ENCODE measurements around the gene OAT. TPM values are rescaled to one million over a fixed set of nuclear protein-coding genes. Genes with fewer than 3 reads are reported as not detected.

OAT gene
- total and polyA plus RNA-seq, 10 of the 15 experiments (the other 5 are each of a cell fraction or from before 2014, with no cell fraction given) = 1.2 to 9.8 (median 1.6) TPM

GRCh38 chr10:124433461-124433860, 14.7 kb upstream of the OAT start:
- TF ChIP-seq ASH2L (IDR thresholded peaks at IDR 0.05; ENCODE audit: borderline replicate concordance, low read depth) (no peak), BACH1 (IDR thresholded peaks at IDR 0.05; ENCODE audit: borderline replicate concordance) (no peak), BCL11A (IDR thresholded peaks at IDR 0.05; ENCODE audit: low read depth, low read length) (no peak), IKZF2 (IDR thresholded peaks at IDR 0.05) (no peak), BMI1 (IDR thresholded peaks at IDR 0.05; ENCODE audit: borderline replicate concordance) (no peak), STAT1 (conservative IDR thresholded peaks at IDR 0.05) (no peak), SMARCA5 (IDR thresholded peaks at IDR 0.05) (no peak), RAD21 (IDR thresholded peaks at IDR 0.05; ENCODE audit: insufficient read depth, low read depth, low read length) (no peak), SUZ12 (IDR thresholded peaks at IDR 0.05; ENCODE audit: unreplicated experiment) (no peak), ZNF687 (IDR thresholded peaks at IDR 0.05) (no peak), POLR2A (IDR thresholded peaks at IDR 0.05; ENCODE audit: low read depth, low read length) (no peak), ZNF217 (IDR thresholded peaks at IDR 0.05) (no peak), CEBPB (IDR thresholded peaks at IDR 0.05; ENCODE audit: borderline replicate concordance in 1 of 2, low read depth in 2 of 2, low read length in 2 of 2) (no peak), MYC (IDR thresholded peaks at IDR 0.05; ENCODE audit: insufficient read depth, insufficient read length, insufficient replicate concordance, low read length, severe bottlenecking) (no peak), ESRRA (IDR thresholded peaks at IDR 0.05; ENCODE audit: low read length) (no peak), BHLHE40 (IDR thresholded peaks at IDR 0.05; ENCODE audit: borderline replicate concordance in 1 of 2, low read depth in 2 of 2, low read length in 1 of 2) (no peak), SIN3A (IDR thresholded peaks at IDR 0.05; ENCODE audit: low read depth, low read length) (no peak), BCL3 (IDR thresholded peaks at IDR 0.05; ENCODE audit: borderline replicate concordance, insufficient read depth, low read depth, low read length, poor library complexity, severe bottlenecking) (no peak)
- no TSS peak for BruUV-seq (replicated peaks)
- CTCF ChIA-PET = interaction anchor here (0.7 kb wide), 1 partner anchor 436 kb away, joined by 3 read pairs; no protein-coding TSS in a partner anchor

More at GRCh38 chr10:124433461-124433860, 14.7 kb upstream of the OAT start:
- Histone ChIP-seq H3K4me3 (no peak overlapping the region), H4K20me1 (ENCODE audit: control insufficient read depth, insufficient read depth) (no peaks in the 10 kb centered on the region), H3K36me3 (ENCODE audit: control insufficient read depth in 2 of 2, insufficient read depth in 2 of 2, low read length in 1 of 2) (no peaks in the 10 kb centered on the region), H3K4me1 (ENCODE audit: control insufficient read depth, insufficient read depth, low read length) (peaks cover 14% of the 10 kb centered on the region), H3K9me3 (replicated peaks; ENCODE audit: control insufficient read depth, insufficient read depth, low read length) (no peaks in the 10 kb centered on the region), H3K27me3 (replicated peaks in 1 of 2; ENCODE audit: control insufficient read depth in 2 of 2, insufficient read depth in 2 of 2, low read length in 1 of 2) (no peaks in the 10 kb centered on the region), H3K4me2 (ENCODE audit: control insufficient read depth, insufficient read depth) (no peak overlapping the region), H2AFZ (ENCODE audit: control insufficient read depth, low read depth, low read length) (no peak overlapping the region), H3K9ac (ENCODE audit: control insufficient read depth, insufficient read depth, low read length) (no peak overlapping the region), H3K79me2 (ENCODE audit: control insufficient read depth, insufficient read depth, low read length) (no peaks in the 10 kb centered on the region), H3K27ac (ENCODE audit: control insufficient read depth, insufficient read depth) (no peak overlapping the region)
- ChIA-PET RAD21 (ENCODE audit: unreplicated experiment) (no interaction called here), SMC1A (ENCODE audit: uncharacterized antibody, unreplicated experiment) (interaction anchor here (0.6 kb wide), 1 partner anchor 21 kb away, joined by 3 read pairs; no protein-coding TSS in a partner anchor), POLR2A (no interaction called here)
- in situ Hi-C loops (cut with MboI) = no loop called here
- ATAC-seq (no peak), FAIRE-seq (no peak), DNase-seq (ENCODE audit: low read depth, low spot score) (no peak)
- intact Hi-C loops (cut with micrococcal nuclease; ENCODE audit: unreplicated experiment) = no loop called here
- 17% methylated on average over 3 of the region's 3 CpGs for WGBS (ENCODE audit: insufficient coverage, insufficient replicate concordance, low lambda C conversion rate, missing lambda C conversion rate)

Data from GM12878 (cell line).